ENCODE measurements around the gene FAM210B. TPM values are rescaled to one million over a fixed set of nuclear protein-coding genes. Genes with fewer than 3 reads are reported as not detected.

Gene FAM210B
- total and polyA plus RNA-seq, 9 of the 15 experiments (the other 6 are each of a cell fraction or from before 2014, with no cell fraction given), result 12.1 to 87.3 (median 47.6) TPM

DNA sequence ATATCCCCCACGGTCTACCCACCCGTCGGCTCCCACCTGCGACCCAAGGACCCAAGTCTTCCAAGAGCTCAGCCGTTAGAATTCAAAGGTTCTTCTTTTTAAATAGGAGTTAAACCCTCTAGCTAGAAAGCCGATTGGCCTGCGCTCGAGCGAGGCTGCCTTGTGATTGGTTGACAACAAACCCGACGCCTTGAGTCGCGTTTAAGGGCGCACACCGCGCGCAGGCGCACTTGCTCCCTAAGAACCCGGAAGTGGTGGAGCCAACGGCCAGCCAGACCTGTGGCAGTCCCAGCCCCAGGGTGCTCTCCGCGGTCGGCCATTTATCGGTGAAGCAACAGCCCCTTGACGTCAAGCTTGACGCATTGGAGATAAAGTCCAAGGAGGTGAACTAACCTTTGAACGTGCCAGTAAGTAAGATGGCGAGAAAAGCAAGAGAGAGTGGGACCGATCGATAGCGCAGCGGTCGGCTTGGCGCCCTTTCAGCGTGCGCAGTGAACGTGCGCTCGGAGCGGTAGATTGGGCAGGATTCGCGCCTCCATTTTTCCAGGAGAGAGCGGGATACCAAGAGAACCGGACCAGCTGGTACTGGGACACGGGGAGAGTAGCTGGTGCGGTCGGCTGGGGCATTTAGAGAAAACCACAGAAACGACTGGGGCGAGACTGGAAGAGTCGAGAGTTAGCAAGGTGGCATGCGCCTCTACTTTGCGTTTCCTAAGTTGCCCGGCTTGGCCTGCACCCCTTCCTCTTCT lies 33.5 kb downstream of the FAM210B start, which contains the start of the genes AURKA and CSTF1 (continued):
- TF ChIP-seq NEUROD1 (IDR thresholded peaks at IDR 0.05; ENCODE audit: borderline replicate concordance, low read depth, low read length, partially characterized antibody) (peak; percentile 54), GATAD2B (IDR thresholded peaks at IDR 0.05; ENCODE audit: borderline replicate concordance) (peak; percentile 78; the same call in 1 of the 2 replicates), ELF4 (CRISPR knock-in tag; IDR thresholded peaks at IDR 0.05) (peak; percentile 96), IFI16 (CRISPR knock-in tag; IDR thresholded peaks at IDR 0.05) (no peak), TEAD1 (CRISPR knock-in tag; IDR thresholded peaks at IDR 0.05) (peak; percentile 5 to 64; a peak in 2 of 4 replicates), KDM2B (CRISPR knock-in tag; IDR thresholded peaks at IDR 0.05) (no peak), SMAD2 (IDR thresholded peaks at IDR 0.05; ENCODE audit: low read depth, low read length) (no peak), SETDB1 (IDR thresholded peaks at IDR 0.05; ENCODE audit: low read length) (no peak), ZNF444 (CRISPR knock-in tag; IDR thresholded peaks at IDR 0.05) (no peak), SRF (CRISPR knock-in tag; IDR thresholded peaks at IDR 0.05) (0 out of 4 replicates have a peak, but pooled peaks of 1 of the 2 experiments have one; percentile 28), MAZ (CRISPR knock-in tag; conservative IDR thresholded peaks at IDR 0.05 in 1 of 2, IDR thresholded peaks at IDR 0.05 in 1 of 2) (peak; percentile 78 to 80), KLF1 (tag; IDR thresholded peaks at IDR 0.05) (no peak), ZEB2 (IDR thresholded peaks at IDR 0.05) (0 out of 2 replicates have a peak, but pooled peaks have one; percentile 37), DACH1 (IDR thresholded peaks at IDR 0.05; ENCODE audit: partially characterized antibody) (no peak), XRCC5 (IDR thresholded peaks at IDR 0.05; ENCODE audit: low read depth, low read length) (peak; percentile 87), RAD21 (CRISPR knock-in tag; conservative IDR thresholded peaks at IDR 0.05 in 1 of 2, IDR thresholded peaks at IDR 0.05 in 1 of 2) (no peak), ETV1 (tag; conservative IDR thresholded peaks at IDR 0.05; ENCODE audit: low read depth) (0 out of 2 replicates have a peak, but pooled peaks have one; percentile 8), ARID4B (CRISPR knock-in tag; IDR thresholded peaks at IDR 0.05) (peak; percentile 89), ZNF143 (CRISPR knock-in tag; IDR thresholded peaks at IDR 0.05) (peak; percentile 23; the same call in 1 of the 2 replicates), SPI1 (IDR thresholded peaks at IDR 0.05; ENCODE audit: borderline replicate concordance, low read depth, low read length) (peak; percentile 52), FOXA3 (CRISPR knock-in tag; conservative IDR thresholded peaks at IDR 0.05 in 1 of 2, IDR thresholded peaks at IDR 0.05 in 1 of 2) (no peak), HDAC6 (IDR thresholded peaks at IDR 0.05; ENCODE audit: low read depth, low read length) (no peak)
- TF ChIP-seq, protein P1, sequence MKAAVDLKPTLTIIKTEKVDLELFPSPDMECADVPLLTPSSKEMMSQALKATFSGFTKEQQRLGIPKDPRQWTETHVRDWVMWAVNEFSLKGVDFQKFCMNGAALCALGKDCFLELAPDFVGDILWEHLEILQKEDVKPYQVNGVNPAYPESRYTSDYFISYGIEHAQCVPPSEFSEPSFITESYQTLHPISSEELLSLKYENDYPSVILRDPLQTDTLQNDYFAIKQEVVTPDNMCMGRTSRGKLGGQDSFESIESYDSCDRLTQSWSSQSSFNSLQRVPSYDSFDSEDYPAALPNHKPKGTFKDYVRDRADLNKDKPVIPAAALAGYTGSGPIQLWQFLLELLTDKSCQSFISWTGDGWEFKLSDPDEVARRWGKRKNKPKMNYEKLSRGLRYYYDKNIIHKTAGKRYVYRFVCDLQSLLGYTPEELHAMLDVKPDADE (conservative IDR thresholded peaks at IDR 0.05; ENCODE audit: control insufficient read depth, low read depth, low read length), result peak; percentile 95
